Stimulated activated naive CD8-positive, alpha-beta T cell treated with anti-CD3 and anti-CD28 coated beads, Interleukin-15, Interleukin-2, amounts not matched to agents 100 ng/mL and 50 ng/mL, for 24 hours (primary cell): ENCODE measurements around the gene NUTM2D.
"Not testable (repeated sequence)": the region's sequence is repeated elsewhere in the genome, so short reads cannot be mapped to it uniquely, and the experiment has no call there.

Experiments
- H3K27ac Mint-ChIP-seq: one replicate; pipeline ENCODE4 v1.8.0; 2021; ENCODE audit warnings: mild to moderate bottlenecking, mixed read lengths
- H3K27me3 Mint-ChIP-seq: one replicate; pipeline ENCODE4 v1.8.0; 2021; ENCODE audit warnings: mixed read lengths
- H3K36me3 Mint-ChIP-seq: one replicate; pipeline ENCODE4 v1.8.0; 2021; ENCODE audit warnings: low read depth, mixed read lengths
- H3K4me1 Mint-ChIP-seq: one replicate; pipeline ENCODE4 v1.8.0; 2021; ENCODE audit warnings: low read depth, mixed read lengths
- H3K4me3 Mint-ChIP-seq: one replicate; pipeline ENCODE4 v1.8.0; 2021; ENCODE audit warnings: mild to moderate bottlenecking, mixed read lengths
- H3K9me3 Mint-ChIP-seq: one replicate; pipeline ENCODE4 v1.8.0; 2021; ENCODE audit warnings: mixed read lengths

Gene NUTM2D, protein sequence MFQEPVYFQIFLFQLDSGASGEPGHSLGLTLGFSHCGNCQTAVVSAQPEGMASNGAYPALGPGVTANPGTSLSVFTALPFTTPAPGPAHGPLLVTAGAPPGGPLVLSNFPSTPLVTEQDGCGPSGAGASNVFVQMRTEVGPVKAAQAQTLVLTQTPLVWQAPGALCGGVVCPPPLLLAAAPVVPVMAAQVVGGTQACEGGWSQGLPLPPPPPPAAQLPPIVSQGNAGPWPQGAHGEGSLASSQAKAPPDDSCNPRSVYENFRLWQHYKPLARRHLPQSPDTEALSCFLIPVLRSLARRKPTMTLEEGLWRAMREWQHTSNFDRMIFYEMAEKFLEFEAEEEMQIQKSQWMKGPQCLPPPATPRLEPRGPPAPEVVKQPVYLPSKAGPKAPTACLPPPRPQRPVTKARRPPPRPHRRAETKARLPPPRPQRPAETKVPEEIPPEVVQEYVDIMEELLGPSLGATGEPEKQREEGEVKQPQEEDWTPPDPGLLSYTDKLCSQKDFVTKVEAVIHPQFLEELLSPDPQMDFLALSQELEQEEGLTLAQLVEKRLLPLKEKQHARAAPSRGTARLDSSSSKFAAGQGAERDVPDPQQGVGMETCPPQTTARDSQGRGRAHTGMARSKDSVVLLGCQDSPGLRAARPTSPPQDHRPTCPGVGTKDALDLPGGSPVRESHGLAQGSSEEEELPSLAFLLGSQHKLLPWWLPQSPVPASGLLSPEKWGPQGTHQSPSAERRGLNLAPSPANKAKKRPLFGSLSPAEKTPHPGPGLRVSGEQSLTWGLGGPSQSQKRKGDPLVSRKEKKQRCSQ

DNA sequence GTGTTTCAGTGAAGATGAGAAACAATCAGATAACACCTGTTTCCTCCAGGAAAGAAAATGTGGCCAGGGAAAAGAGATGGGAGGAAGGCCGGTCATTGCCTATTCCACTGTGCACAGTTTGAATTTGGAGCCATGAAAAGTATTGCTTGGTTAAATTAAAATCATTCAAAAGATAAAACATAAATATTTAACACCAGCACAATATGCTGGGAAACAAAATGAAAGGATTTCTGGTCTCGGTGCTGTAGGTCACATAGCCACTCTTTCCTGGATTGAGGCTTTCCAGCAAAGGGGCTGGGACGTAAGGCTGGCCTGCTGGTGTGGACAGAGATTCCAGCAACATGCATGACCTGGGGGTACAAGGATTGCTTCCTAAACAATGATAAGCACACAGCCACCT lies at the start of gene NUTM2D:
Gene NUTM2D (plus strand): TSS at position 301 of the 400 bp plus-strand sequence. CDS start 522 bp downstream, outside the sequence.
- H3K4me1 Mint-ChIP-seq, H3K4me3 Mint-ChIP-seq, H3K9me3 Mint-ChIP-seq, H3K27me3 Mint-ChIP-seq, H3K36me3 Mint-ChIP-seq, H3K27ac Mint-ChIP-seq: not testable (repeated sequence)

DNA sequence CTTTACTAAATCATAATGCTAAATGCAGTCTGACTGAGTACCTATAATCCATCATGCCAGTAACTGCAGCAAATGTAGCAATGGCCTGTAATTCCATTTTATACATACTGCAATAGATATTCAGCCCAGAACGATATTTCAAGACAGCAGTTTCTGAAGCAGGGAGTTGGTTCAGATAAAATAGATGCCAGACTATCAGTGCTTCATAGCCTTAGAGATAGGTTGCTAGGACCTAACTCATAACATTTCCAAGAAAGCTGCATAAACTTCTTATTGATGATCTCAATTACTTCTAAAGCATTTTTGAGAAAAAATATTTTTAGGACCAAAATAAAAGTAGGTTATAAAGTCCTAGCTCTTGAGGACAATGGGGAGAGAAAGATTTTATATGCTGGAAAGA lies 48.8 kb upstream of the NUTM2D start:
- H3K27ac Mint-ChIP-seq, H3K4me3 Mint-ChIP-seq, H3K27me3 Mint-ChIP-seq, H3K4me1 Mint-ChIP-seq, H3K9me3 Mint-ChIP-seq, H3K36me3 Mint-ChIP-seq: not testable (repeated sequence)

DNA sequence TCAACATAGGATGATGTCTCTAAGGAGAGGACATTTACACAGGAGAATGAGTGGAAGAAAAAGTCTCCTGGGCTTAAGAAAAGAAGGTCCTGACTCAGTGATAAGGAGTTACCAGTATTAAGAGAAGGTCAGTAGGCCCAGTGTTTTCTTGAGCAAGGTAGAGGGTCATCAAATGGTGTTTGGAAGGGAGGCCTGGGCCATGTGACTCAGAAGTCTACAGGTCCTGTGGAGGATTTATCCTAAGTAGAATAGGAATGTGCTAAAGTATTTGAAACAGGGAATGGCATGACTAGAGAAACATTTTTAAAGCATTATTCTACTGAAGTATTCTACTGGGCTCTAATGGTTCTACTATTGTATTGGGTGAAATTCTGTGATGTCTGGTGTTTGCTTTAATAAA lies 47.9 kb upstream of the NUTM2D start:
- H3K4me3 Mint-ChIP-seq, H3K36me3 Mint-ChIP-seq, H3K27ac Mint-ChIP-seq, H3K27me3 Mint-ChIP-seq, H3K4me1 Mint-ChIP-seq, H3K9me3 Mint-ChIP-seq: not testable (repeated sequence)

DNA sequence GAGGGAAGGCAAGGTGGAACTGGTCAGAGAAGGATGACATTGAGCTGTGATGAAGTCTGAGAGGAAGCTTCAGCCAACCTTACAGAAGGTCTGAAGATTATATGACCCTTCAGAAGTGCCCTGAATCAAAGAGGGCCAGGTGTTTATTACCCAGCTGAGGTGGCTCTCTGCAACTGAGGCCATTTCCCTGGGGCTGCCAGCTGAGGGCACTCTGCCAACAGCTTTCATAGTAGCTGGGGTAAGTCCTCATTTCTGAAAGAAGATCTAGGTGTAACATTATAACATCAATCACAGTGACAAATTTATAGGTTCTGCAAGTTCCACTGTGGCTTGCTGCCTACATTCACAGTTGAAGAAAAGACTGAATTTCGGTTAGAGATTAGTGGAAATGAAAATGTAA lies 46.0 kb upstream of the NUTM2D start:
- not testable (repeated sequence) for H3K27ac Mint-ChIP-seq, H3K9me3 Mint-ChIP-seq, H3K4me3 Mint-ChIP-seq, H3K4me1 Mint-ChIP-seq, H3K36me3 Mint-ChIP-seq, H3K27me3 Mint-ChIP-seq

DNA sequence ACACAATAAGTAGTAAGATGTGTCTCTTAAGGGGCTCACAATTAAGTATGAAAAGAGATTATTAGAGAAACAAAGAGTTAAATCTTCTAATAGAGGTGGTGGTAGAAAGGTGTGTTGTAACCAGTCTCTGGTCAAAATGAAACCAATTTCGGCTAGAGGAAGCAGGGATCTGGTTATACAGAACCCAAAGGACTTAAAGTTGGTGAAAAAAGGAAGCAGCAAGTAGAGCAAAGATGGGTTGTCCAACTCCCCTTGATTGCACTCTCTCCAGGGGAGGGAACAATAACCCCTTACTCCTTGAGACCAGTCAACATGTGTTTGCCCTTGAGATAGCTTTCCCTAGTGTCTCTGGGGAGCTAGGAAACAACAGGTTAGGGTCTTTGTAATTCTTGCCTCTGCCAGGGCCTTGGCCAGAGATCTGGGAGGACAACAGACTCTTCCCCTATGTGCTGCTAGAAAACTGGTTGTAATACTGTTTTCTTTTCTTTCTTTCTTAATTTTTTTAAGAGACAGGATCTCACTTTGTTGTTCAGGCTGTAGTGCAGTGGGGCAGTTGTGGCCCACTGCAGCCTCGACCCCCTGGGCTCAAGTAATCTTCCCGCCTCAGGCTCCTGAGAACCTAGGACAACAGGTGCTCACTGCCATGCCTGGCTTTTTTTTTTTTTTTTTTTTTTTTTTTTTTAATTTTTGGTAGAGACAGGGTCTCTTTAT lies 43.7 kb upstream of the NUTM2D start:
- not testable (repeated sequence) for H3K36me3 Mint-ChIP-seq, H3K4me1 Mint-ChIP-seq, H3K27me3 Mint-ChIP-seq, H3K9me3 Mint-ChIP-seq, H3K4me3 Mint-ChIP-seq, H3K27ac Mint-ChIP-seq

DNA sequence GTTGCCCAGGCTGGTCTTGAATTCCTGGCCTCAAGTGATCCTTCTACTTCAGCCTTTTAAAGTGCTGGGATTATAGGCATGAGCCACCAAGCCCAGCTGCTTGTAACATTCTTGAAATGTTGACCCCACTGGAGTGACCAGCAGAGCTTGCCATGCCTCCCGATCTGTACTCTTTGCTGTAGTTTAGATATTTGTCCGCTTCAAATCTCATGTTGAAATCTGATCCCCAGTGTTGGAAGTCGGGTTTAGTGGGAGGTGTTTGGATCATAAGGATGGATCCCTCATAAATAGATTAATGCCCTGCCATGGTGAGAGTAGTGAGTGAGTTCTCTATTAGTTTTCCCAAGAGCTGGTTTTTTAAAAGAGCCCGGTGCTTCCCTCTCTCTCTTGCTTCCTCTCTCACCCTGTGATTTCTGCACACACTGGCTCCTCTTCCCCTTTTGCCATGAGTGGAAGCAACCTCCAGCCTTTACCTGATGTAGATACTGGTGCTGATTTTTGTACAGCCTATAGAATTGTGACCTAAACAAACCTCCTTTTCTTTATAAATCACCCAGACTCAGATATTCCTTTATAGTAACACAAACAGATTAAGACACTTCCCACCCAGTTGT lies 43.1 kb upstream of the NUTM2D start:
- not testable (repeated sequence) for H3K36me3 Mint-ChIP-seq, H3K4me1 Mint-ChIP-seq, H3K9me3 Mint-ChIP-seq, H3K4me3 Mint-ChIP-seq, H3K27ac Mint-ChIP-seq, H3K27me3 Mint-ChIP-seq

DNA sequence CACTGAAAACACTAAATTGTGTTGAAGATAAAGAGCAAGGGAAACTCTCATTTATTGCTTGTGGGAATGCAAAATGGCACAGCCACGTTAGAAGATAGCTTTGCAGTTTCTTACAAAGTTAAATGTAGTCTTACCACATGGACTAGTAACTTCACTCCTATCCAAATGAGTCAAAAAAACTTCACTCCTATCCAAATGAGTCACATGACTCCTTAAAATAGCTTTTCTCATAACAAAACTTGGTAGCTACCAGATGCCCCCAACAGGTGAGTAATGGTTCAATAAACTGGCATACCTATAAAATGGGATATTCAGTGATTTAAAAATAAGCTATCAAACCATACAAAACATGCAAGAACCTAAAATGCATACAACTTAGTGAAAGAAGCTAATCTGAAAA lies 36.0 kb upstream of the NUTM2D start:
- H3K4me1 Mint-ChIP-seq: peaks cover 13% of the 10 kb centered on the region
- H3K4me3 Mint-ChIP-seq, H3K27me3 Mint-ChIP-seq, H3K9me3 Mint-ChIP-seq, H3K27ac Mint-ChIP-seq: not testable (repeated sequence)
- H3K36me3 Mint-ChIP-seq: peaks cover 11% of the 10 kb centered on the region

DNA sequence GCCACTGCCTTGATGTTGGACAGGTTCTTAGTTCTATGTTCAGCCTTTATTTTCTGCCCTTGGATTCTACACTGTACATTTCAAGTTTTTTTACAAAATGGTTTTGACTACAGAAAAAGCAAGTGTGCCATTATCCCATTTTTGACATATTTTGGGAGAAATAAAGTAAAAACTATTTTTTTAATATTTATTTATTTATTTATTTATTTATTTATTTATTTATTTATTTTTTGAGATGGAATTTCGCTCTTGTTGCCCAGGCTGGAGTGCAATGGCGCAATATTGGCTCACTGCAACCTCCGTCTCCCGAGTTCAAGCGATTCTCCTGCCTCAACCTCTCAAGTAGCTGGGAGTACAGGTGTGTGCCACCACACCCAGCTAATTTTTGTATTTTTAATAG lies 33.0 kb upstream of the NUTM2D start:
- Mint-ChIP-seq H3K4me1 (peaks cover 13% of the 10 kb centered on the region), H3K36me3 (peaks cover 15% of the 10 kb centered on the region)
- H3K4me3 Mint-ChIP-seq, H3K9me3 Mint-ChIP-seq, H3K27me3 Mint-ChIP-seq, H3K27ac Mint-ChIP-seq: not testable (repeated sequence)

DNA sequence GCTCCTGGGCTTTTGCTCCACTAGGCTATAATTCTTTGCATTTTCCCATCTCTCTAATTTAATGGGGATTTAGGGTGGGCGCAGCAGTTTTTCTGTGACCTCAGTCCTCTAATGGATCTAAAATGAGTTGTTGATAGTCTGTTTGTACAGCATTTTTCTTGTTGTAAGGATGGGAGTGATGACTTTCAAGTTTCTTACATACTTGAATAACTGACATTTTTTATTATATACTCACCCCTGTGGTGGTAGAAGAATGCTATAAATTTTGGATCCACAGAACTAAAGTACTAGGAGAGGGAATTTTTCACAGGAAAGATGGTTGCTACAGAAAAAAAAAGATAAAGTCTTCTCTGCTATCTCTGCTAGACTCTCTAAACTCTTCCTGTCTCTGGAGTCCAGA lies 29.6 kb upstream of the NUTM2D start:
- H3K4me1 Mint-ChIP-seq, H3K9me3 Mint-ChIP-seq, H3K4me3 Mint-ChIP-seq, H3K27ac Mint-ChIP-seq, H3K27me3 Mint-ChIP-seq, H3K36me3 Mint-ChIP-seq: not testable (repeated sequence)

DNA sequence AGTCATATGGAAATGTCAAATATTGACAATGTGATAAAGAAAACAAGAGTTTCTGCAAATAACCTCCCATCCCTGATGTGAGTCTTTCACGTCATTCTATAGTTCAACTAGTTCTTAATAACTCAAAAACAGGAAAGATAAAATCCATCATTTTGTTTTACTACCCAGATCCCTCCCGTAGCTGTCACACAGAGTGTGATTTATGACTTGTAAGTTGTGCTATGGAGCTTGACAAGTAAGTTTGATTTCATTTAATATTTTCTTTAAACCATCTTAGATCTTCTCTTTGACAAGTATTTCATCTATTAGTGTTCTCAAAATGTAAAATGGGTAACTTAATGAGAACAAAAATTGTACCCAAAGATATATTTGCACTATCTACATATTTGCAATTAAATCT lies 28.4 kb upstream of the NUTM2D start:
- not testable (repeated sequence) for H3K4me3 Mint-ChIP-seq, H3K4me1 Mint-ChIP-seq, H3K9me3 Mint-ChIP-seq, H3K27ac Mint-ChIP-seq, H3K27me3 Mint-ChIP-seq, H3K36me3 Mint-ChIP-seq

DNA sequence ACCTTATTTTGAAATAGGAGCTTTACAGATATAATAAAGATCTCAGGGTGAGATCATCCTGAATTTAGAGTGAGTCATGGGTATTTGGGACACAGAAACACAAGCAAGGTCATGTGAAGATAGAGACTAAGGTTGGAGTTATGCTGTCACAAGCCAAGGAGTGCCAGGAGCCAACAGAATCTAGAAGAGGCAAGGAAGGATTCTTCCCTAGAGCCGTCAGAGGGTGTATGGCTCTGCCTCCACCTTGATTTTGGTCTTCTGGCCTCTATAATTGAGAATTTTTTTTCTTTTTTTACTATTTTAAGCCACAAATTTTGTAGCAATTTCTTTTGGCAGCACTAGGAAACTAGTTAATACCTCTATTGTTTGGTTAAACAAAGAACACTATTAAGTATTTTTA lies 24.9 kb upstream of the NUTM2D start:
- not testable (repeated sequence) for H3K27ac Mint-ChIP-seq, H3K4me3 Mint-ChIP-seq, H3K27me3 Mint-ChIP-seq, H3K4me1 Mint-ChIP-seq, H3K9me3 Mint-ChIP-seq
- H3K36me3 Mint-ChIP-seq: peaks cover 13% of the 10 kb centered on the region

DNA sequence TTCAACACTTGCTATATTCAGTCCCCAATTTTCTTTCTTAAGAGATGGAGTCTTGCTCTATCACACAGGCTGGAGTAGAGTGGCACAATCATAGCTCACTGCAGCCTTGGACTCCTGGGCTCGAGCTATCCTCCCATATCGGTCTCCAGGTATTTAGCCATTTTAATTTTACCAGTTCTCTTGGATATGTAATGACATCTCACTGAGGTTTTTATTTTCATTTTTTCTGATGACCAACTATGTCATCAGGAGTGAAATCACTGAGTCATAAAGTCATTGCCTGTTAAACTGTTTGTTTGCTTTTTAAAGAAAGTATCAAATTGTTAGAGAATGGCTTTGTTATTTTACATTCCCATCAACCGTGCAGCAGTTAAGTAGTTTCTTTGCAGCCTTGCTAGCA lies 17.1 kb upstream of the NUTM2D start:
- H3K36me3 Mint-ChIP-seq, H3K9me3 Mint-ChIP-seq, H3K27ac Mint-ChIP-seq, H3K27me3 Mint-ChIP-seq: not testable (repeated sequence)
- H3K4me1 Mint-ChIP-seq: peaks cover 32% of the 10 kb centered on the region
- peak overlapping the region; percentile 32 for H3K4me3 Mint-ChIP-seq

DNA sequence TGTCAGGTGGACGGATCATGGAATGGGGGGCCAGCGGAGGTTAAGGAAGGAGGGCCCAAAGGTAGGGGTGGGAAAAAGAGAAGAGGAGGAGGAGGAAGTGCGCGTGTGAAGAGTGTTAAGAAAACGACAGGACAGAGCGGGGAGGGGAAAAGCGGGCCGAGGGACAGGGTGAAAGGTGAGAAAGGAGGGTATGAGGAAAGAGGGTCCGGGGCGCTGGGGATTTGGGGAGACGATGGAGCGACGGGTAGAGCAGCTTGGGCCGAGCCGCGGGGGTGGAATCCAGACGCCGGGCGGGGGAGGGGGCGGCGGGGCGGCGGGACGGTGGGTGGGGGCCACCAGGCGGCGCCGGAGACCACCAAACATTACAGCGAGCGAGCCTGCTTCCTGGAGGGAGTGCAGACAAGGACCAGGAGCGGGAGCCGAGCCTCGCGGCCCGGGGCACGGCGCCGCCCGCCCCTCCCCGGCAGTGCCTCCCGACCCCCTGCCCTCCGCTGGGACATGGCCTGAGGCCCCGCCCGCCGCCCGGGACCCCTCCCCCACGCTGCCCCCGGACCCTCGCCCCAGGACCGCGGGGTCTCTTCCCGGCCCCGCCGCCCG lies 15.9 kb upstream of the NUTM2D start:
- H3K27ac Mint-ChIP-seq, H3K36me3 Mint-ChIP-seq, H3K9me3 Mint-ChIP-seq, H3K27me3 Mint-ChIP-seq: not testable (repeated sequence)
- Mint-ChIP-seq H3K4me3 (peak overlapping the region; percentile 85), H3K4me1 (peaks cover 32% of the 10 kb centered on the region)

DNA sequence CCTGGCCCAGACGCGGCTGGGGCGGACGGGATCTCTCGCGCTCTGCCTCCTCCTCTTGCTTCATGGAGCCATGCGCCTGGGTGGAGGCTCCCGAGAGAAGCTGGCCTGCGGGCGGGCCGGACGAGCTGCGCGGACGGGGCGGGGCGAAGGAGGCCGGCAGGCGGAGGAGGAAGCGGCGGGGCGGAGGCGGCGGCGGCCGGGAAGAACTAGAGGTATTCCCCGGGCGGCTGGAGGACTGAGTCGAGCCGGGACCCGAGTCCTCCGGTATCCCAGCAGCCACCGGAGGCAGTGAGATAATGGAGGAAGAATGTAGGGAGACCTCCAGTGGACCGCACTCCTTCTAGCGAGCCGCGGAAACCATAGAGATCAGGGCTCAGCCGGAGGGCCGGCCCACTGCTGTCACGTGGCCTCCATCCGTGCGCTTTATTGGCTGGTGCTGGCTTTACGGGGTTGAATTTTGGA lies 15.3 kb upstream of the NUTM2D start:
- peak overlapping the region; percentile 79 for H3K4me3 Mint-ChIP-seq
- not testable (repeated sequence) for H3K27me3 Mint-ChIP-seq, H3K9me3 Mint-ChIP-seq, H3K36me3 Mint-ChIP-seq
- H3K27ac Mint-ChIP-seq: peak overlapping the region; percentile 85
- peaks cover 32% of the 10 kb centered on the region for H3K4me1 Mint-ChIP-seq
